T-helper 1 cell treated with Interleukin-12 subunit alpha and Interleukin-12 subunit beta and Interleukin-4 antibody, amounts not matched to agents 30 ng/mL and 1 ng/mL, for 36 hours (primary cell): ENCODE data around the gene CCNQ. TPM values are rescaled to one million over a fixed set of nuclear protein-coding genes. Genes with fewer than 3 reads are reported as not detected.
"Not testable (repeated sequence)": the region's sequence is repeated elsewhere in the genome, so short reads cannot be mapped to it uniquely, and the experiment has no call there.

Source experiments
- intact Hi-C: fragments of 100-400 bp; cut with micrococcal nuclease; formaldehyde crosslinking; loops from one replicate; pipeline ENCODE4 v1.15.1; 2024
- total RNA-seq: library from RNA; stranded (reverse); gene quantifications from 2 replicates; pipeline ENCODE4 v1.2.3, GENCODE V29; 2022

CCNQ gene
- total RNA-seq, 1 donor from 2014 or later: 22.7 TPM

GRCh38 chrX:153623310-153624029, 24.5 kb upstream of the CCNQ start:
- intact Hi-C loops: no loop called here

GRCh38 chrX:153622661-153623309, 23.8 kb upstream of the CCNQ start:
- intact Hi-C loops: no loop called here

GRCh38 chrX:153621949-153622598, 23.1 kb upstream of the CCNQ start:
- intact Hi-C loops: no loop called here

- intact Hi-C loops: no loop called here
These were observed 21.6 kb upstream of the CCNQ start for GRCh38 chrX:153620576-153620975.

GRCh38 chrX:153614818-153615217, 15.9 kb upstream of the CCNQ start:
- intact Hi-C loops: no loop called here

- intact Hi-C loops: no loop called here
These were observed 13.5 kb upstream of the CCNQ start for GRCh38 chrX:153612413-153612812.

GRCh38 chrX:153611298-153612095, 12.6 kb upstream of the CCNQ start:
- intact Hi-C loops: loop anchor here (2.0 kb wide), 1 partner anchor 57 kb away; no protein-coding TSS in a partner anchor

GRCh38 chrX:153610836-153611213, 11.9 kb upstream of the CCNQ start:
- intact Hi-C loops: loop anchor here (1.0 to 2.0 kb wide), 5 partner anchors 12 to 57 kb away; partner anchors contain the start of genes CCNQ and DUSP9

- intact Hi-C loops: loop anchor here (1.0 to 2.0 kb wide), 5 partner anchors 11 to 58 kb away; partner anchors contain the start of genes CCNQ and DUSP9
These were observed 11.2 kb upstream of the CCNQ start for GRCh38 chrX:153609917-153610835.

- intact Hi-C loops: no loop called here
These were observed 9.9 kb upstream of the CCNQ start for GRCh38 chrX:153608806-153609205.

GRCh38 chrX:153608376-153608775, 9.4 kb upstream of the CCNQ start:
- intact Hi-C loops: no loop called here

GRCh38 chrX:153606503-153606902, 7.6 kb upstream of the CCNQ start:
- intact Hi-C loops: no loop called here

- intact Hi-C loops: not testable (repeated sequence)
These were observed 5.9 kb upstream of the CCNQ start for GRCh38 chrX:153604666-153605380.

- intact Hi-C loops: no loop called here
These were observed 4.3 kb upstream of the CCNQ start for GRCh38 chrX:153603131-153603656.

GRCh38 chrX:153602601-153603000, 3.7 kb upstream of the CCNQ start:
- intact Hi-C loops: no loop called here

- intact Hi-C loops: no loop called here
These were observed 2.7 kb upstream of the CCNQ start for GRCh38 chrX:153601511-153602110.

- intact Hi-C loops: no loop called here
These were observed 2.0 kb upstream of the CCNQ start for GRCh38 chrX:153600921-153601320.

- intact Hi-C loops: no loop called here
These were observed 1.1 kb upstream of the CCNQ start for GRCh38 chrX:153600032-153600373.
